Activated naive CD8-positive, alpha-beta T cell treated with anti-CD3 and anti-CD28 coated beads, Interleukin-2, amount 10 ng/mL, durations not matched to agents 7 days and 5 days (primary cell): ENCODE results near the gene MTHFD1L. TPM values are rescaled to one million over a fixed set of nuclear protein-coding genes. Genes with fewer than 3 reads are reported as not detected.
"Not testable (repeated sequence)": the region's sequence is repeated elsewhere in the genome, so short reads cannot be mapped to it uniquely, and the experiment has no call there.

Experiments
- ATAC-seq: fragments of 150-1000 bp; cut with Tn5 transposase; one replicate; pipeline ENCODE4 v1.10.0; 2021; ENCODE audit warnings: low read depth, moderate library complexity
- POLR2A ChIA-PET: fragments of 350-600 bp; sonication (Branson Sonifier 250); formaldehyde crosslinking; loops from one replicate; lab custom pipeline; 2021; ENCODE audit warnings: antibody characterized with exemption; lab: Charles Lee
- DNase-seq: peaks from one replicate; pipeline ENCODE4 v3.0.0; 2021
- H3K27ac Mint-ChIP-seq: one replicate; pipeline ENCODE4 v1.8.0; 2022; ENCODE audit warnings: mild to moderate bottlenecking, mixed read lengths
- H3K27me3 Mint-ChIP-seq: one replicate; pipeline ENCODE4 v1.8.0; 2022; ENCODE audit warnings: mild to moderate bottlenecking, moderate library complexity, mixed read lengths
- H3K36me3 Mint-ChIP-seq: one replicate; pipeline ENCODE4 v1.8.0; 2021; ENCODE audit warnings: mild to moderate bottlenecking, mixed read lengths
- H3K4me1 Mint-ChIP-seq: one replicate; pipeline ENCODE4 v1.8.0; 2021; ENCODE audit warnings: mixed read lengths
- H3K4me3 Mint-ChIP-seq: one replicate; pipeline ENCODE4 v1.8.0; 2022; ENCODE audit warnings: mild to moderate bottlenecking, moderate library complexity, mixed read lengths
- H3K9me3 Mint-ChIP-seq: one replicate; pipeline ENCODE4 v1.8.0; 2021; ENCODE audit warnings: mixed read lengths
- total RNA-seq, 2 experiments: library from RNA; stranded (reverse); gene quantifications; one replicate each; pipeline ENCODE4 v1.2.3, GENCODE V29; 2021

MTHFD1L gene
- total RNA-seq, 2 experiments from 2014 or later, result 33.9 to 35.2 TPM

GRCh38 chr6:151044465-151045441 lies 179.3 kb downstream of the MTHFD1L start:
- H3K9me3 Mint-ChIP-seq, result peaks cover 9% of the 10 kb centered on the region
- POLR2A ChIA-PET, result no interaction called here

GRCh38 chr6:151045511-151046222 lies 180.2 kb downstream of the MTHFD1L start:
- H3K27ac Mint-ChIP-seq, ATAC-seq, H3K9me3 Mint-ChIP-seq, H3K4me1 Mint-ChIP-seq, POLR2A ChIA-PET, H3K4me3 Mint-ChIP-seq, H3K27me3 Mint-ChIP-seq, DNase-seq: not testable (repeated sequence)
- H3K36me3 Mint-ChIP-seq, result peaks cover 49% of the 10 kb centered on the region

More at GRCh38 chr6:151044465-151045441, 179.3 kb downstream of the MTHFD1L start:
- ATAC-seq (no peak), DNase-seq (no peak)
- Mint-ChIP-seq H3K27me3 (no peaks in the 10 kb centered on the region), H3K27ac (no peak overlapping the region), H3K4me1 (no peaks in the 10 kb centered on the region), H3K4me3 (no peak overlapping the region), H3K36me3 (peaks cover 50% of the 10 kb centered on the region)

GRCh38 chr6:151051164-151051563 lies 185.7 kb downstream of the MTHFD1L start:
- DNase-seq (no peak), ATAC-seq (no peak)
- H3K9me3 Mint-ChIP-seq, result peaks cover 9% of the 10 kb centered on the region
- peaks cover 38% of the 10 kb centered on the region for H3K36me3 Mint-ChIP-seq
- no peak overlapping the region for H3K27ac Mint-ChIP-seq
- no peaks in the 10 kb centered on the region for H3K4me1 Mint-ChIP-seq
- H3K4me3 Mint-ChIP-seq, result no peak overlapping the region
- POLR2A ChIA-PET, result no interaction called here
- H3K27me3 Mint-ChIP-seq, result no peaks in the 10 kb centered on the region

GRCh38 chr6:151052021-151052646 lies 186.6 kb downstream of the MTHFD1L start:
- no peak for ATAC-seq
- no peaks in the 10 kb centered on the region for H3K4me1 Mint-ChIP-seq
- peaks cover 30% of the 10 kb centered on the region for H3K36me3 Mint-ChIP-seq
- POLR2A ChIA-PET, result no interaction called here
- peaks cover 9% of the 10 kb centered on the region for H3K9me3 Mint-ChIP-seq
- H3K27ac Mint-ChIP-seq, result no peak overlapping the region
- no peak overlapping the region for H3K4me3 Mint-ChIP-seq
- no peak for DNase-seq
- no peaks in the 10 kb centered on the region for H3K27me3 Mint-ChIP-seq

GRCh38 chr6:151054306-151054705 lies 188.8 kb downstream of the MTHFD1L start:
- Mint-ChIP-seq H3K9me3 (no peaks in the 10 kb centered on the region), H3K27ac (no peak overlapping the region), H3K4me1 (no peaks in the 10 kb centered on the region), H3K4me3 (no peak overlapping the region), H3K36me3 (peaks cover 12% of the 10 kb centered on the region), H3K27me3 (no peaks in the 10 kb centered on the region)
- DNase-seq (no peak), ATAC-seq (no peak)
- POLR2A ChIA-PET, result no interaction called here

- ATAC-seq (no peak), DNase-seq (no peak)
- Mint-ChIP-seq H3K9me3 (no peaks in the 10 kb centered on the region), H3K4me1 (no peaks in the 10 kb centered on the region), H3K4me3 (no peak overlapping the region), H3K27me3 (no peaks in the 10 kb centered on the region), H3K27ac (no peak overlapping the region), H3K36me3 (peaks cover 9% of the 10 kb centered on the region)
- POLR2A ChIA-PET, result no interaction called here
Measured at GRCh38 chr6:151056230-151056907, 190.9 kb downstream of the MTHFD1L start.

- no peak for ATAC-seq
Measured at GRCh38 chr6:151057061-151057460, 191.6 kb downstream of the MTHFD1L start.

GRCh38 chr6:151058021-151058733 lies 192.7 kb downstream of the MTHFD1L start:
- no peaks in the 10 kb centered on the region for H3K4me1 Mint-ChIP-seq
- POLR2A ChIA-PET, result no interaction called here
- ATAC-seq (no peak), DNase-seq (no peak)
- peaks cover 2% of the 10 kb centered on the region for H3K36me3 Mint-ChIP-seq
- H3K9me3 Mint-ChIP-seq, result no peaks in the 10 kb centered on the region
- no peak overlapping the region for H3K27ac Mint-ChIP-seq
- H3K27me3 Mint-ChIP-seq, result no peaks in the 10 kb centered on the region
- H3K4me3 Mint-ChIP-seq, result no peak overlapping the region

More at GRCh38 chr6:151057061-151057460, 191.6 kb downstream of the MTHFD1L start:
- Mint-ChIP-seq H3K4me1 (no peaks in the 10 kb centered on the region), H3K27ac (no peak overlapping the region), H3K27me3 (no peaks in the 10 kb centered on the region), H3K9me3 (no peaks in the 10 kb centered on the region), H3K36me3 (peaks cover 2% of the 10 kb centered on the region), H3K4me3 (no peak overlapping the region)
- no peak for DNase-seq
- POLR2A ChIA-PET, result no interaction called here

GRCh38 chr6:151059612-151060095 lies 194.2 kb downstream of the MTHFD1L start:
- Mint-ChIP-seq H3K4me1 (no peaks in the 10 kb centered on the region), H3K36me3 (peaks cover 4% of the 10 kb centered on the region), H3K27ac (no peak overlapping the region), H3K4me3 (no peak overlapping the region), H3K9me3 (no peaks in the 10 kb centered on the region), H3K27me3 (no peaks in the 10 kb centered on the region)
- ATAC-seq (no peak), DNase-seq (no peak)
- POLR2A ChIA-PET, result no interaction called here

- no peak overlapping the region for H3K4me3 Mint-ChIP-seq
- H3K4me1 Mint-ChIP-seq, result no peaks in the 10 kb centered on the region
- DNase-seq (no peak), ATAC-seq (no peak)
- POLR2A ChIA-PET, result no interaction called here
- H3K9me3 Mint-ChIP-seq, result no peaks in the 10 kb centered on the region
- H3K36me3 Mint-ChIP-seq, result peaks cover 8% of the 10 kb centered on the region
- no peaks in the 10 kb centered on the region for H3K27me3 Mint-ChIP-seq
- H3K27ac Mint-ChIP-seq, result no peak overlapping the region
Measured at GRCh38 chr6:151060096-151060765, 194.7 kb downstream of the MTHFD1L start.

- no peak for DNase-seq
- peaks cover 13% of the 10 kb centered on the region for H3K36me3 Mint-ChIP-seq
- no peak for ATAC-seq
- H3K4me1 Mint-ChIP-seq, result no peaks in the 10 kb centered on the region
- H3K4me3 Mint-ChIP-seq, result no peak overlapping the region
- H3K9me3 Mint-ChIP-seq, result no peaks in the 10 kb centered on the region
- H3K27ac Mint-ChIP-seq, result no peak overlapping the region
- H3K27me3 Mint-ChIP-seq, result no peaks in the 10 kb centered on the region
- POLR2A ChIA-PET, result no interaction called here
Measured at GRCh38 chr6:151060766-151061531, 195.4 kb downstream of the MTHFD1L start.
